Mucosa of stomach (tissue), 1 donor: ENCODE data around the gene FAM72B.
"Not testable (repeated sequence)": the region's sequence is repeated elsewhere in the genome, so short reads cannot be mapped to it uniquely, and the experiment has no call there.

Source experiments
- H3K27me3 ChIP-seq: one replicate; pipeline ENCODE4 v1.7.0; 2013; ENCODE audit warnings: mild to moderate bottlenecking, low read length; ENCODE audit not compliant: control insufficient read depth, insufficient read depth
- H3K36me3 ChIP-seq: one replicate; pipeline ENCODE4 v1.7.0; 2013; ENCODE audit warnings: low read length; ENCODE audit not compliant: control insufficient read depth, insufficient read depth
- H3K4me1 ChIP-seq: one replicate; pipeline ENCODE4 v1.7.0; 2013; ENCODE audit warnings: mild to moderate bottlenecking, low read length; ENCODE audit not compliant: control insufficient read depth, insufficient read depth
- H3K4me3 ChIP-seq: one replicate; pipeline ENCODE4 v1.7.0; 2013; ENCODE audit warnings: low read length
- H3K9ac ChIP-seq: one replicate; pipeline ENCODE4 v1.7.0; 2013; ENCODE audit warnings: mild to moderate bottlenecking, low read length, moderate library complexity
- H3K9me3 ChIP-seq: one replicate; pipeline ENCODE4 v1.7.0; 2013; ENCODE audit warnings: mild to moderate bottlenecking, low read length, moderate library complexity; ENCODE audit not compliant: control insufficient read depth
- donor health status: Pancreatic carcinoma.

Gene FAM72B

DNA sequence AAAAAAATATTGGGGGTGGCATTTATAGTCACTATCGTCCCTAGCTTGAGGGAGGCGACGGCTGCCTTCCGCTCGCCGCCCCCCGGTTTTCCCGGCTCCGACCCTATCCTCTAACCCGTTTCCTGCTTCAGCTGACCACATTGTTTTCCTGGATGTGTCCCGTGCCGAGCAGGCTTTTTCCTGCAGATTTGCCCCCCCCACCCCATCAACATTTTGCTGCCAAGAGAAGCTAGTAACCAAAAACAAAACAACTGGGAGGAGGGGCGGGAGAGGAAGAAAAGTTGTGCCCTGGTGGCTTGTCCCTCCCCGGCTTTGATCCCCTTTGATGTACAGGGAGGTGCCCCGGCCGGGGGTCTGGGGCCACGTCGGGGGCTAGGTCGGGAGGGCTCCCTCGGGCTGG, 2.1 kb upstream of the FAM72B start:
- H3K4me1 ChIP-seq, H3K27me3 ChIP-seq, H3K36me3 ChIP-seq, H3K9me3 ChIP-seq, H3K4me3 ChIP-seq, H3K9ac ChIP-seq: not testable (repeated sequence)

GRCh38 chr1:121185140-121185708, 1.1 kb upstream of the FAM72B start:
- not testable (repeated sequence) for H3K36me3 ChIP-seq, H3K9me3 ChIP-seq, H3K9ac ChIP-seq, H3K27me3 ChIP-seq, H3K4me3 ChIP-seq, H3K4me1 ChIP-seq

DNA sequence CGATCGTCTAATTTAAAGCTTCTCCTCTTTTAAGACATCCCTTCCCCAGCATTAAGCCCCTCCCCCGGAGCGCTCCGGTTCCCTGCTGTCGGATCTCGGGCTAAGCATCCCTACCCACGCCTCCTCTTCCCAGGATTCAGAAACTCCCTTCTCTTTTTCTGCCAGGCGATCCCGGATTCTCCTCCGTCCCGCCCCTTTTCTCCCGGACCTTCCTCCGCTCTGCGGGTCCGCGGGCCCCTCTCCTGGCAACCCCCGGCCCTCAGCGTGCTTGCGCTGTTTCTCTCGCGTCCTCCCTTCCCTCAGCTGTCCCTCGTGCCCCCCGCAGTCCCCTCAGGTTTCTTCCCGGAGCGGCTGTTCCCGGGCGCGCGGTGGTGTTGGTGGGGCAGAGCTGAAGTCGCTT, 273 bp downstream of the FAM72B start:
- H3K4me3 ChIP-seq, H3K4me1 ChIP-seq: not testable (repeated sequence)

DNA sequence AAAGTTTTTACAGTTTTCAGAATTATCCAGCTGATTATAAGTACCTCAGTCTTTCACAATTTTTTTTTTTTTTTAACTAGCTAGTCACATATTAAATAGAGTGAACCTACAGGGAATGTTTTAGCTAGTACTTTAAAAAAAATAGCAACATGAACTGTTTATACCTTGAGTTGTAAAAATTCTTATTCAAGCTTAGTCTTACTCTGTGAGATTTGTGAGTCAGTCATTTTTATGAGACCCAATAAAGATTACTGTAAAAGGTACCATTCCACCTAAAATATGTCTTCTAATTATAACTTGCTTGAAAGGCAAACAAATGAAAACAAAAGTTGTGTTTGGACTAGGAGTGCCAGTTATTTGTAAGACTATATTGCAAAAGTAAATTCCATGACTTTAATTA, 5.9 kb downstream of the FAM72B start:
- not testable (repeated sequence) for H3K27me3 ChIP-seq, H3K9me3 ChIP-seq, H3K4me3 ChIP-seq, H3K4me1 ChIP-seq, H3K36me3 ChIP-seq, H3K9ac ChIP-seq

More for the DNA sequence above, 273 bp downstream of the FAM72B start:
- not testable (repeated sequence) for H3K36me3 ChIP-seq, H3K27me3 ChIP-seq, H3K9me3 ChIP-seq, H3K9ac ChIP-seq

DNA sequence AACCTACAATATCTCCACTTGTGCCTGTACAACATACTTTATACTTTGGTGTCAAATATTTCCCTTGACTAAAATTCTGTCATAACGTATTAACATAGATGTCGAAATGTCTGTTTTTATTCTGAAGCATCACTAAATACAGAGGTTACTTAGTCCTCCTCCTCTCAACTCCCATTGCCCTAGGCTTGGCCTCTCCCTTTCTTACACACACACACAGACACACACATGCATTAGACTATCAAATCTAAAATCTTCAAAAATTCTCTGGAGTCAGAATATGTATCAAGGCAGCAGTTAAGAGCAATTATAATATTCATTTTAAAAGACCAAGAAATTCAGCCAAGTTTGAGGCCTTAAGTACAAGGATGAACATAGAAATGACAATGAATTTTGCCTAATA, 7.5 kb downstream of the FAM72B start:
- not testable (repeated sequence) for H3K27me3 ChIP-seq, H3K4me3 ChIP-seq, H3K4me1 ChIP-seq, H3K9ac ChIP-seq, H3K36me3 ChIP-seq, H3K9me3 ChIP-seq

DNA sequence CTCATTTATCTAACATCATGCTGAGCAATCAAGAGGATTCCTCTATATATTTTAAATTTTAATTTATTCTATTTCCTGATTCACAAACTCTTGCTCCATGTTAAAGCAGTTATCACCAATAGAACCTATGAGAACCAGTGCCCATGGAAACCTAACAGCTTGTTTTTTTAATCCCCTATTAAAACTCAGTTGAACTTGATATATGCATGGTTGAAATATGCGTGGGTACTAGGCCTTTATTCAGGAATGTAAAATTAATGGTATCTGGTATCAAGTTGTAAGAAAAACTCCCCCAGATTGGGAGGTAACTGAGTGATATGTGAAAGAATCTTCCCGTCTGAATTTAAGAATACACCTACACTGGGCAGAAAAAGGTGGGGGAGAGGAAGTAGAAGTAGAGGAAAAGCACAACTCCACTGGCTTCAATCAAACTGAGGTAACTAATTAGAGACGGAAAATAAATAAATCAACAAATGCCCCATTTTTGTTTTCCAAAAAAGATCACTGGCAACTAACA, 15.9 kb downstream of the FAM72B start:
- not testable (repeated sequence) for H3K9me3 ChIP-seq, H3K4me3 ChIP-seq, H3K4me1 ChIP-seq, H3K27me3 ChIP-seq, H3K36me3 ChIP-seq, H3K9ac ChIP-seq

DNA sequence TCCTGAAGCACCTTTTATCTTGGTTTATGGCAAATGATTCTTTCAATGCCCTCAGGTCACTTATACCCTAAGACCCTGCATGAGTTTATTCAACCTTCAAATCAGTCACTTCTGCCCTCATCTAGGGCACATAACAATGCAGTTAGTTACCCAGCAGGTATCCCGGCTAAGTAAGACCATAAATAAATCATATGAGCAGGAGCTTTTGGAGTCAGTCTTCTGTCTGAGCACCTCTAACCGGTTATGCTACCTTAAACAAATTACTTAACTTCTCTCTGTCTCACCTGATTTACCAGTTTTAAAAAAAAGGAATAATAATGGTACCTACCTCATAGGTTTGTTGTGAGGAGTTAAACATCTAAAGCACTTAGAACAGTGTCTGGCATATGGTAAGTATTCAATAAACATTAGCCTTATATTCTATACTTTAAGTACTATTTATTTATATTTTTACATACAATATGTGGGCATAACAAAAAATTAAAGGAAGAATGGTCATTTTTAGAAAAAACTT, 16.9 kb downstream of the FAM72B start:
- not testable (repeated sequence) for H3K27me3 ChIP-seq, H3K9me3 ChIP-seq, H3K9ac ChIP-seq, H3K4me1 ChIP-seq, H3K4me3 ChIP-seq, H3K36me3 ChIP-seq

- not testable (repeated sequence) for H3K4me3 ChIP-seq, H3K9me3 ChIP-seq, H3K36me3 ChIP-seq, H3K9ac ChIP-seq, H3K4me1 ChIP-seq, H3K27me3 ChIP-seq
Measured at GRCh38 chr1:121165296-121165695, 18.8 kb downstream of the FAM72B start.

- H3K4me3 ChIP-seq, H3K9ac ChIP-seq, H3K4me1 ChIP-seq, H3K36me3 ChIP-seq, H3K9me3 ChIP-seq, H3K27me3 ChIP-seq: not testable (repeated sequence)
Measured at GRCh38 chr1:121163850-121164757, 20.0 kb downstream of the FAM72B start.

DNA sequence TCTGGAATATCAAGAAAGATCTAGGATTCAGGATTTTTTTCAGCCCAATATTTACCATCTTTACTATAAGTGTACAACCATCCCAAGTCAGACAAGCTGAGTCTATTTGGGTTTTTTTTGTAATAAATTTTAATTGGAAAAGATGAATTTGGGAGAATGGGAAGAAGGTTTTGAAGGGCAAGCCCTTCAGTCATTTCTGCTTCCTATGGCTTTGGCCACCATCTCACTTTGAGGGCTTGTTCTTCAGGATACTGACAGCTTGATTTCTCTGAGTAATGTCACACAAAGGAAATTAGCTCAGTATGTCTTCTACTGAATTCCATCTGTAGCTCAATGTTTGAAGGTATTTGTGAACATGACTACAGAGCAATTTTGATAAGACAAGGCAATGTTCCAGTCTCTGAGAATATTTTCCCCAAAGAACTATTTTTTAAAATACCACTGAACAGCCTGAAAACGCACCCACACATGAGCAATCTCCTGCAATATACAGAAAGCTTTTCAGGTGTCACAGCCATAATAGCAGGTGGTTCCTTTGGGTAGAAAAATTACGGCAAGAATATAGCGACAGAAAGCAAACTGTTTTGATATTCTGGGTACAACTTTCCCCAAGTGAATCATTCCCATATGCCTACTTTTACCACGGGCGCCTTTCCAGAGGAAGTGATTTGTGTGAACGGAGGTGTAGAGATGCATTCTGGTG, 22.8 kb downstream of the FAM72B start:
- not testable (repeated sequence) for H3K4me1 ChIP-seq, H3K27me3 ChIP-seq, H3K36me3 ChIP-seq, H3K9me3 ChIP-seq, H3K4me3 ChIP-seq, H3K9ac ChIP-seq

GRCh38 chr1:121160118-121160517, 24.0 kb downstream of the FAM72B start:
- H3K4me1 ChIP-seq, H3K36me3 ChIP-seq, H3K4me3 ChIP-seq, H3K9ac ChIP-seq, H3K9me3 ChIP-seq, H3K27me3 ChIP-seq: not testable (repeated sequence)

GRCh38 chr1:121157609-121158008, 26.5 kb downstream of the FAM72B start:
- not testable (repeated sequence) for H3K4me1 ChIP-seq, H3K9me3 ChIP-seq, H3K36me3 ChIP-seq, H3K4me3 ChIP-seq, H3K9ac ChIP-seq, H3K27me3 ChIP-seq
